ENCODE data around the gene MR1.

- TF ChIP-seq MYC (IDR thresholded peaks at IDR 0.05; ENCODE audit: low read depth, low read length) (no peak), CTCF (IDR thresholded peaks at IDR 0.05; ENCODE audit: low read depth, low read length) (no peak)
These were observed 22.2 kb upstream of the MR1 start for GRCh38 chr1:181011301-181012202.
